SK-N-SH (cell line): ENCODE results near the gene GSTM3. TPM values are rescaled to one million over a fixed set of nuclear protein-coding genes. Genes with fewer than 3 reads are reported as not detected.

Source experiments
- CTCF ChIA-PET: fragments of 300-600, 350-600 bp; formaldehyde crosslinking; extraction: SDS; loops from one replicate; lab custom pipeline; 2021; lab: Yijun Ruan, JAX
- POLR2A ChIA-PET: fragments of 350-600 bp; sonication (Branson Sonifier 250); formaldehyde crosslinking; extraction: SDS; loops from one replicate; lab custom pipeline; 2020; ENCODE audit warnings: antibody characterized with exemption, inconsistent platforms; lab: Yijun Ruan, JAX
- DNase-seq: peaks from one replicate; pipeline ENCODE4 v3.0.0; 2012
- H2AFZ ChIP-seq: fragments of 200-600 bp; sonication (generic); 2 replicates; pipeline ENCODE4 v1.8.1; 2016; ENCODE audit warnings: antibody characterized with exemption, mild to moderate bottlenecking, low read depth
- H3F3A ChIP-seq: fragments of 200-600 bp; sonication (generic); replicated peaks from 2 replicates; pipeline ENCODE3; 2016; ENCODE audit warnings: antibody characterized with exemption, mild to moderate bottlenecking; ENCODE audit not compliant: insufficient read depth
- H3K27ac ChIP-seq, 2 experiments: fragments of 200-500 bp in 1 of 2; fragments of 200-600 bp in 1 of 2; sonication (Bioruptor generic) in 1 of 2; sonication (generic), shearing (Covaris generic) in 1 of 2; 2 replicates each; pipeline versions ENCODE4 v1.5.1 to v1.6.1; 2014 to 2016; ENCODE audit warnings: low read depth in 2 of 2, inconsistent platforms in 1 of 2, low read length in 1 of 2, mild to moderate bottlenecking in 1 of 2, mixed read lengths in 1 of 2
- H3K27me3 ChIP-seq: fragments of 200-600 bp; sonication (generic), shearing (Covaris generic); 2 replicates; pipeline ENCODE4 v1.6.1; 2016; ENCODE audit warnings: mixed run types; ENCODE audit not compliant: insufficient read depth
- H3K36me3 ChIP-seq, 2 experiments: fragments of 200-500 bp in 1 of 2; fragments of 200-600 bp in 1 of 2; sonication (Bioruptor generic) in 1 of 2; sonication (generic) in 1 of 2; replicated peaks in 1 of 2; 2 replicates each; pipeline versions ENCODE3 to v1.5.1; 2014 to 2016; ENCODE audit warnings: low read length in 1 of 2, mild to moderate bottlenecking in 1 of 2; ENCODE audit not compliant: insufficient read depth in 2 of 2, control insufficient read depth in 1 of 2
- H3K4me1 ChIP-seq, 2 experiments: fragments of 200-500 bp in 1 of 2; fragments of 200-600 bp in 1 of 2; sonication (Bioruptor generic) in 1 of 2; sonication (generic), shearing (Covaris generic) in 1 of 2; 2 replicates each; pipeline versions ENCODE4 v1.5.1 to v1.6.1; 2014 to 2016; ENCODE audit warnings: low read depth in 1 of 2, low read length in 1 of 2, mixed run types in 1 of 2; ENCODE audit not compliant: insufficient read depth in 2 of 2, control insufficient read depth in 1 of 2
- H3K4me2 ChIP-seq: fragments of 200-600 bp; sonication (generic), shearing (Covaris generic); 2 replicates; pipeline ENCODE4 v1.6.1; 2017; ENCODE audit warnings: mixed run types
- H3K4me3 ChIP-seq, 2 experiments: fragments of 200-500 bp in 1 of 2; fragments of 200-600 bp in 1 of 2; sonication (Bioruptor generic) in 1 of 2; sonication (generic), shearing (Covaris generic) in 1 of 2; 2 replicates each; pipeline versions ENCODE4 v1.5.1 to v1.8.1; 2014 to 2016; ENCODE audit warnings: low read depth in 2 of 2, inconsistent platforms in 1 of 2, low read length in 1 of 2, mild to moderate bottlenecking in 1 of 2, mixed read lengths in 1 of 2, moderate library complexity in 1 of 2
- H3K79me2 ChIP-seq: fragments of 200-600 bp; sonication (generic); 2 replicates; pipeline ENCODE4 v1.8.1; 2017; ENCODE audit warnings: mild to moderate bottlenecking; ENCODE audit not compliant: insufficient read depth
- H3K9ac ChIP-seq: fragments of 200-600 bp; sonication (generic); 2 replicates; pipeline ENCODE4 v1.6.1; 2017; ENCODE audit warnings: mixed run types
- H3K9me2 ChIP-seq: fragments of 200-600 bp; sonication (generic); 2 replicates; pipeline ENCODE4 v1.6.1; 2017; ENCODE audit warnings: mixed run types
- H3K9me3 ChIP-seq: fragments of 200-600 bp; sonication (generic); 2 replicates; pipeline ENCODE4 v1.6.1; 2017; ENCODE audit warnings: mixed run types, mild to moderate bottlenecking, moderate library complexity
- H4K20me1 ChIP-seq: fragments of 200-600 bp; sonication (generic); 2 replicates; pipeline ENCODE4 v1.6.1; 2017; ENCODE audit warnings: mild to moderate bottlenecking, mixed run types; ENCODE audit not compliant: insufficient read depth
- EP300 ChIP-seq, 2 experiments: IDR thresholded peaks; 2 replicates each; pipeline versions ENCODE4 v1.4.0 to v1.6.1; 2012; ENCODE audit warnings: borderline replicate concordance in 1 of 2, low read depth in 1 of 2, low read length in 1 of 2
- FOSL2 ChIP-seq: IDR thresholded peaks from 2 replicates; pipeline ENCODE4 v1.4.0; 2012; ENCODE audit warnings: low read depth, mild to moderate bottlenecking, moderate library complexity, borderline replicate concordance
- GABPA ChIP-seq: IDR thresholded peaks from 2 replicates; pipeline ENCODE4 v1.4.0; 2012; ENCODE audit warnings: low read depth, mild to moderate bottlenecking
- JUND ChIP-seq: IDR thresholded peaks from 2 replicates; pipeline ENCODE4 v1.4.0; 2012
- MXI1 ChIP-seq: IDR thresholded peaks from 2 replicates; pipeline ENCODE4 v1.6.1; 2012; ENCODE audit warnings: mild to moderate bottlenecking, low read depth, low read length, improper control_type of control experiment
- PBX3 ChIP-seq: IDR thresholded peaks from 2 replicates; pipeline ENCODE4; 2012
- RCOR1 ChIP-seq: fragments of 150-350 bp; IDR thresholded peaks from 2 replicates; pipeline ENCODE4 v1.6.1; 2017; ENCODE audit warnings: antibody characterized with exemption, low read length
- REST ChIP-seq: IDR thresholded peaks from 2 replicates; pipeline ENCODE4 v1.6.1; 2012; ENCODE audit warnings: mild to moderate bottlenecking, low read depth, low read length, moderate library complexity
- RXRA ChIP-seq: IDR thresholded peaks from 2 replicates; pipeline ENCODE4 v1.4.0; 2012; ENCODE audit warnings: low read depth, mild to moderate bottlenecking, borderline replicate concordance
- SIN3A ChIP-seq: IDR thresholded peaks from 2 replicates; pipeline ENCODE4 v1.6.1; 2012; ENCODE audit warnings: low read depth, mild to moderate bottlenecking, low read length, moderate library complexity, borderline replicate concordance
- TEAD4 ChIP-seq: IDR thresholded peaks from 2 replicates; pipeline ENCODE4 v1.4.0; 2012; ENCODE audit warnings: mild to moderate bottlenecking, borderline replicate concordance; ENCODE audit not compliant: insufficient read depth
- YY1 ChIP-seq: IDR thresholded peaks from 2 replicates; pipeline ENCODE4 v1.4.0; 2012; ENCODE audit warnings: low read depth, mild to moderate bottlenecking
- WGBS: methylation state at CpG from one replicate; pipeline ENCODE4 v1.1.6; 2017; ENCODE audit warnings: low lambda C conversion rate; 5-methylcytosine and 5-hydroxymethylcytosine counted together
- polyA plus RNA-seq, 3 experiments: library from polyadenylated mRNA; depleted of rRNA; stranded (reverse); fragments of >200 nt; gene quantifications; 2 replicates each; pipeline ENCODE4 v1.2.3, GENCODE V29; 2012

Gene GSTM3
- polyA plus RNA-seq, 1 of the 3 experiments (the other 2 are of a cell fraction) = 86.6 TPM

- Histone ChIP-seq H3K9ac (no peak overlapping the region), H2AFZ (no peak overlapping the region), H3K9me2 (no peaks in the 10 kb centered on the region), H3K9me3 (no peaks in the 10 kb centered on the region), H3K4me1 (peaks cover 4 to 15% of the 10 kb centered on the region in 2 experiments; a peak in 2 of 4 replicates), H3F3A (no peaks in the 10 kb centered on the region), H3K4me3 (no peak overlapping the region), H3K4me2 (no peak overlapping the region), H3K27ac (no peak overlapping the region), H3K27me3 (no peaks in the 10 kb centered on the region), H3K36me3 (no peaks in the 10 kb centered on the region), H3K79me2 (no peaks in the 10 kb centered on the region), H4K20me1 (no peaks in the 10 kb centered on the region)
- WGBS = 64% methylated on average over 3 of the region's 7 CpGs
- ChIA-PET CTCF (interaction anchor here (1.0 to 5.2 kb wide), 4 partner anchors 11 to 230 kb away, joined by 4 to 36 read pairs (median 5); partner anchors contain the start of gene AHCYL1), POLR2A (no interaction called here)
- DNase-seq = no peak
- TF ChIP-seq YY1 (no peak), FOSL2 (no peak), EP300 (IDR thresholded peaks at IDR 0.05; ENCODE audit: borderline replicate concordance in 1 of 2, low read depth in 1 of 2, low read length in 1 of 2) (no peak), RXRA (no peak), MXI1 (no peak), JUND (no peak), TEAD4 (no peak)
Measured at GRCh38 chr1:109762039-109762585, 21.3 kb upstream of the GSTM3 start.

GRCh38 chr1:109761227-109762038, 20.6 kb upstream of the GSTM3 start:
- no peak overlapping the region for H3K4me2 ChIP-seq
- no peaks in the 10 kb centered on the region for H4K20me1 ChIP-seq
- DNase-seq = peak; percentile 28
- no peaks in the 10 kb centered on the region for H3K79me2 ChIP-seq
- no peak overlapping the region for H2AFZ ChIP-seq
- H3K27ac ChIP-seq = no peak overlapping the region; a peak in 1 of 4 replicates
- no peaks in the 10 kb centered on the region for H3F3A ChIP-seq
- H3K9me2 ChIP-seq = no peaks in the 10 kb centered on the region
- no peaks in the 10 kb centered on the region for H3K9me3 ChIP-seq
- CTCF ChIA-PET = interaction anchor here (1.0 to 5.2 kb wide), 6 partner anchors 12 to 229 kb away, joined by 3 to 36 read pairs (median 6); partner anchors contain the start of gene AHCYL1
- H3K4me1 ChIP-seq = peaks cover 4 to 15% of the 10 kb centered on the region in 2 experiments; a peak in 2 of 4 replicates
- TF ChIP-seq TEAD4 (no peak), MXI1 (no peak), REST (no peak), GABPA (no peak), PBX3 (no peak), RCOR1 (no peak), SIN3A (no peak)
- TF ChIP-seq, all 33 proteins: peak for 0
- no peaks in the 10 kb centered on the region for H3K27me3 ChIP-seq
- H3K36me3 ChIP-seq = no peaks in the 10 kb centered on the region
- no peak overlapping the region for H3K9ac ChIP-seq
- POLR2A ChIA-PET = no interaction called here
- H3K4me3 ChIP-seq = no peak overlapping the region
- 86% methylated on average over 8 of the region's 14 CpGs for WGBS
